GM12878 (cell line): ENCODE measurements around the gene TADA3. TPM values are rescaled to one million over a fixed set of nuclear protein-coding genes. Genes with fewer than 3 reads are reported as not detected.

Experiments
- ATAC-seq: fragments of 200-7000 bp; cut with Tn5 transposase; 3 replicates; pipeline ENCODE4 v1.9.1; 2020; ENCODE audit warnings: mild to moderate bottlenecking, moderate library complexity
- BruUV-seq: library from RNA; stranded (reverse); fragments of 400-500 nt; replicated peaks from 2 replicates; lab custom pipeline; 2021; lab: Mats Ljungman, UMichigan
- CTCF ChIA-PET: fragments of 300-600 bp; sonication (Branson Sonifier 250); formaldehyde crosslinking; extraction: SDS; loops from one replicate; lab custom pipeline; 2021; ENCODE audit warnings: inconsistent platforms; lab: Yijun Ruan, JAX
- POLR2A ChIA-PET: fragments of 350-600 bp; formaldehyde crosslinking; extraction: SDS; loops from one replicate; lab custom pipeline; 2021; ENCODE audit warnings: inconsistent platforms; lab: Charles Lee
- RAD21 ChIA-PET: fragments of 300-600 bp; sonication (Branson Sonifier 250); formaldehyde crosslinking; loops from one replicate; lab custom pipeline; 2023; ENCODE audit warnings: antibody characterized with exemption; ENCODE audit not compliant: unreplicated experiment; lab: Charles Lee
- SMC1A ChIA-PET: fragments of 300-600 bp; sonication (Branson Sonifier 250); formaldehyde crosslinking; loops from one replicate; lab custom pipeline; 2023; ENCODE audit not compliant: unreplicated experiment, uncharacterized antibody; lab: Charles Lee
- DNase-seq: peaks from one replicate; pipeline ENCODE4 v3.0.0-alpha.2; 2011; ENCODE audit warnings: low read depth, low spot score
- FAIRE-seq: peaks from 3 replicates; lab custom pipeline; 2011; peaks lifted over from hg19 to GRCh38; lab: Jason Lieb, UNC
- H2AFZ ChIP-seq: 2 replicates; pipeline ENCODE4 v1.6.0; 2011; ENCODE audit warnings: low read depth, low read length, control low read depth; ENCODE audit not compliant: control insufficient read depth
- H3K27ac ChIP-seq: 2 replicates; pipeline ENCODE4 v1.5.1; 2011; ENCODE audit warnings: control low read depth; ENCODE audit not compliant: control insufficient read depth, insufficient read depth
- H3K27me3 ChIP-seq, 2 experiments: replicated peaks in 1 of 2; 2 replicates each; pipeline versions ENCODE4 v1.6.0 to v1.6.1; 2011; ENCODE audit warnings: low read length in 1 of 2; ENCODE audit not compliant: control insufficient read depth in 2 of 2, insufficient read depth in 2 of 2
- H3K36me3 ChIP-seq, 2 experiments: 2 replicates each; pipeline ENCODE4 v1.5.1; 2011; ENCODE audit warnings: low read length in 1 of 2; ENCODE audit not compliant: control insufficient read depth in 2 of 2, insufficient read depth in 2 of 2
- H3K4me1 ChIP-seq: 2 replicates; pipeline ENCODE4 v1.6.1; 2011; ENCODE audit warnings: mild to moderate bottlenecking, low read length, moderate library complexity, mixed read lengths; ENCODE audit not compliant: control insufficient read depth, insufficient read depth
- H3K4me2 ChIP-seq: 2 replicates; pipeline ENCODE4 v1.6.0; 2011; ENCODE audit warnings: control low read depth; ENCODE audit not compliant: control insufficient read depth, insufficient read depth
- H3K4me3 ChIP-seq: fragments of 200-600 bp; sonication (generic); 2 replicates; pipeline ENCODE4 v1.5.1; 2016
- H3K79me2 ChIP-seq: 2 replicates; pipeline ENCODE4 v1.6.0; 2011; ENCODE audit warnings: low read length; ENCODE audit not compliant: control insufficient read depth, insufficient read depth
- H3K9ac ChIP-seq: 2 replicates; pipeline ENCODE4 v1.8.0; 2011; ENCODE audit warnings: low read length, control low read depth, mixed read lengths; ENCODE audit not compliant: control insufficient read depth, insufficient read depth
- H3K9me3 ChIP-seq: replicated peaks from 3 replicates; pipeline ENCODE4 v1.5.1; 2011; ENCODE audit warnings: mild to moderate bottlenecking, low read length; ENCODE audit not compliant: control insufficient read depth, insufficient read depth
- H4K20me1 ChIP-seq: 2 replicates; pipeline ENCODE4 v1.6.0; 2011; ENCODE audit not compliant: control insufficient read depth, insufficient read depth
- CTCF ChIP-seq, 3 experiments: IDR thresholded peaks in 2 of 3; conservative IDR thresholded peaks in 1 of 3; 2 replicates each; pipeline ENCODE4 v1.5.1; 2011; ENCODE audit warnings: low read depth in 3 of 3, low read length in 3 of 3, mild to moderate bottlenecking in 3 of 3, control low read depth in 2 of 3, moderate library complexity in 2 of 3, inconsistent platforms in 1 of 3, mixed read lengths in 1 of 3; ENCODE audit not compliant: control insufficient read depth in 2 of 3, insufficient read depth in 1 of 3; ENCODE audit errors: extremely low read depth in 1 of 3
- SPI1 ChIP-seq: IDR thresholded peaks from 2 replicates; pipeline ENCODE4 v1.6.1; 2011; ENCODE audit warnings: low read depth, mild to moderate bottlenecking, low read length, moderate library complexity, borderline replicate concordance; ENCODE audit not compliant: insufficient read depth
- WGBS: methylation state at CpG from one replicate; pipeline ENCODE4 v1.1.6; 2016; ENCODE audit warnings: low lambda C conversion rate; ENCODE audit not compliant: insufficient replicate concordance, insufficient coverage; ENCODE audit errors: missing lambda C conversion rate; 5-methylcytosine and 5-hydroxymethylcytosine counted together
- in situ Hi-C: fragments of 300-500 bp; cut with MboI; formaldehyde crosslinking; loops from 9 replicates; pipeline ENCODE4 v1.14.3; 2018; ENCODE audit warnings: mixed read lengths
- intact Hi-C: fragments of 100-400 bp; cut with micrococcal nuclease; formaldehyde crosslinking; loops from one replicate; pipeline ENCODE4 v1.14.2; 2022; ENCODE audit not compliant: unreplicated experiment
- polyA plus RNA-seq, 11 experiments: library from polyadenylated mRNA; depleted of rRNA in 4 of 11; unstranded in 6 of 11; stranded (reverse) in 5 of 11; fragments of >200 nt; fragmentation: Nextera tagmentation in 4 of 11; fragmentation: Illumina TruSeq in 1 of 11; extraction: Ambion mirVana in 4 of 11; extraction: Trizol in 1 of 11; gene quantifications; 1 replicate in 1 of 11; 2 replicates in 10 of 11; pipeline versions ENCODE4 v1.2.1 to v1.2.3, GENCODE V29; 2011 to 2016; ENCODE audit warnings: inconsistent platforms in 2 of 11, missing spikeins in 2 of 11, low read depth in 1 of 11
- total RNA-seq, 4 experiments: library from RNA; depleted of rRNA in 3 of 4; stranded (reverse); fragments of >200 nt in 3 of 4; fragmentation: Illumina TruSeq in 1 of 4; extraction: Trizol in 1 of 4; gene quantifications; 2 replicates each; pipeline versions ENCODE4 v1.2.1 to v1.2.3, GENCODE V29; 2013 to 2021
- TF ChIP-seq, protein P1 (sequence below): fragments of 450-650 bp; IDR thresholded peaks from 2 replicates; pipeline ENCODE4 v1.6.1; 2017; ENCODE audit warnings: mild to moderate bottlenecking

Gene TADA3
- total and polyA plus RNA-seq, 10 of the 15 experiments (the other 5 are each of a cell fraction or from before 2014, with no cell fraction given), result 2.6 to 71.2 (median 51.0) TPM

DNA sequence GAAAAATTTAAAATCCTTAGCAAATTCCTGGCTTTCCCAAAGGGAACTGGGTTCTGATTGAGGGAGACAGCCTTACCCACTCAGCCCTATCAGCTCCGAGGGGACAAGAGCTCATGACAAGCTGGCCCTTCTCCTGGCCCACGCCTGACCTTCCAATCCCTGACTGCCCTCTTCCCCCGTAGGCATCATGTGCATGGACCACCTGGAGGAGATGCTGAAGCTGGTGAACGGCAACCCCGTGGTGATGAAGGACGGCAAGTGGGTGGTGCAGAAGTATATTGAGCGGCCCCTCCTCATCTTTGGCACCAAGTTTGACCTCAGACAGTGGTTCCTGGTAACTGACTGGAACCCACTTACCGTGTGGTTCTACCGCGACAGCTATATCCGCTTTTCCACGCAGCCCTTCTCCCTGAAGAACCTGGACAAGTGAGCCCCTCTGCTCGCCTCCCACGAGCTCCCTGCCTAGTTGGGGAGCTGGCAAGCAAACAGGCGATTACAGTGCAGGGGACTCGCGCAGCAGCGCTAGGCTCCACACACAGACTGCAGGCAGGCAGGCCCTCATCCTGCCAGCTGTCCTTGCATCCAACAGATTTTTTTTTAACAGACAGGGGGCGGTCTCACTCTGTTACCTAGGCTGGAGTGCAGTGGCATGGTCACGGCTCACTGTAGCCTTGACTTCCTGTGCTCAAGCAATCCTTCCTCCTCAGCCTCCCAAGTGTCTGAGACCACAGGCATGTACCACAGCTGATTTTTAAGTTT lies 34.7 kb upstream of the TADA3 start:
- RAD21 ChIA-PET, result interaction anchor here (0.9 to 1.1 kb wide), 2 partner anchors 104 to 106 kb away, joined by 5 read pairs; no protein-coding TSS in a partner anchor
- SMC1A ChIA-PET, result no interaction called here
- in situ Hi-C loops, result no loop called here
- Histone ChIP-seq H3K4me2 (no peak overlapping the region), H3K4me1 (no peaks in the 10 kb centered on the region), H3K79me2 (no peaks in the 10 kb centered on the region), H3K9me3 (no peaks in the 10 kb centered on the region), H3K27me3 (no peaks in the 10 kb centered on the region), H2AFZ (no peak overlapping the region), H3K9ac (no peak overlapping the region), H3K27ac (no peak overlapping the region), H3K36me3 (peaks cover 0 to 3% of the 10 kb centered on the region in 2 experiments; a peak in 2 of 4 replicates), H4K20me1 (no peaks in the 10 kb centered on the region), H3K4me3 (no peak overlapping the region)
- no peak for DNase-seq
- 88% methylated on average over 20 of the region's 20 CpGs for WGBS
- ATAC-seq, result peak; percentile 78
- CTCF ChIA-PET, result interaction anchor here (0.6 to 0.9 kb wide), 2 partner anchors 40 to 212 kb away, joined by 3 read pairs; no protein-coding TSS in a partner anchor
- FAIRE-seq, result no peak
- intact Hi-C loops, result no loop called here
- TF ChIP-seq, protein P1, sequence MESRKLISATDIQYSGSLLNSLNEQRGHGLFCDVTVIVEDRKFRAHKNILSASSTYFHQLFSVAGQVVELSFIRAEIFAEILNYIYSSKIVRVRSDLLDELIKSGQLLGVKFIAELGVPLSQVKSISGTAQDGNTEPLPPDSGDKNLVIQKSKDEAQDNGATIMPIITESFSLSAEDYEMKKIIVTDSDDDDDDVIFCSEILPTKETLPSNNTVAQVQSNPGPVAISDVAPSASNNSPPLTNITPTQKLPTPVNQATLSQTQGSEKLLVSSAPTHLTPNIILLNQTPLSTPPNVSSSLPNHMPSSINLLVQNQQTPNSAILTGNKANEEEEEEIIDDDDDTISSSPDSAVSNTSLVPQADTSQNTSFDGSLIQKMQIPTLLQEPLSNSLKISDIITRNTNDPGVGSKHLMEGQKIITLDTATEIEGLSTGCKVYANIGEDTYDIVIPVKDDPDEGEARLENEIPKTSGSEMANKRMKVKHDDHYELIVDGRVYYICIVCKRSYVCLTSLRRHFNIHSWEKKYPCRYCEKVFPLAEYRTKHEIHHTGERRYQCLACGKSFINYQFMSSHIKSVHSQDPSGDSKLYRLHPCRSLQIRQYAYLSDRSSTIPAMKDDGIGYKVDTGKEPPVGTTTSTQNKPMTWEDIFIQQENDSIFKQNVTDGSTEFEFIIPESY, result peak; percentile 68; the same call in 1 of the 2 replicates
- TF ChIP-seq SPI1 (no peak), CTCF (IDR thresholded peaks at IDR 0.05 in 2 of 3, conservative IDR thresholded peaks at IDR 0.05 in 1 of 3; ENCODE audit: control insufficient read depth in 2 of 3, extremely low read depth in 1 of 3, insufficient read depth in 1 of 3, low read depth in 3 of 3, low read length in 3 of 3) (peak in 2 of 3 experiments; percentile 8 to 23; a peak in 1 of 6 replicates)
- BruUV-seq, result no TSS peak
- POLR2A ChIA-PET, result no interaction called here
